Activated T-helper 9 cell treated with anti-CD3 and anti-CD28 coated beads, Interleukin-2, amount 50 U/mL, for 16 hours (primary cell): ENCODE data around the gene HIPK2.

Experiments used
- DNase-seq: peaks from one replicate; pipeline ENCODE4 v3.0.0-alpha.2; 2020; ENCODE audit warnings: low read depth

HIPK2 gene

GRCh38 chr7:139586286-139586685, 191.5 kb downstream of the HIPK2 start:
- DNase-seq, result no peak

DNA sequence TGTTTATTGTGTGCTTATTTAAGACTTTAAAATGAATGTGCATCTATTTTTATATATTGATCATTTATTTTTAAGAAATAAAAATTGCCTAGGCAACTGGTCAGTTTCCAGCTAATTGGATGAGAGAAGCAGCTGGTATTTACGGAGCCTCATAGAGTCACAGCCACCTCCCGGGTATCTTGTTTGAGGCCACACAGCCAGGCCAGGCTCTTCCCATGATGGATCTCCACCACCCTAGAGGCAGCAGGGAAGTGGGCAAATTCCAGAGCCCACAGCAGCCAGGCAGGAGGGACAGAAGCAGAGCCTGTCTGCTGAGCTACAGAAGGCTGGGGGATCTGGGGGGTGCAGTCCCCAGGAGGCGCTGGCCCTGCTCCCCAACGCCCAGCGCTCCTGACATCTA, 192.8 kb downstream of the HIPK2 start:
- no peak for DNase-seq

- no peak for DNase-seq
These were observed 193.8 kb downstream of the HIPK2 start for GRCh38 chr7:139583826-139584553.

- no peak for DNase-seq
These were observed 195.1 kb downstream of the HIPK2 start for GRCh38 chr7:139582671-139583155.

DNA sequence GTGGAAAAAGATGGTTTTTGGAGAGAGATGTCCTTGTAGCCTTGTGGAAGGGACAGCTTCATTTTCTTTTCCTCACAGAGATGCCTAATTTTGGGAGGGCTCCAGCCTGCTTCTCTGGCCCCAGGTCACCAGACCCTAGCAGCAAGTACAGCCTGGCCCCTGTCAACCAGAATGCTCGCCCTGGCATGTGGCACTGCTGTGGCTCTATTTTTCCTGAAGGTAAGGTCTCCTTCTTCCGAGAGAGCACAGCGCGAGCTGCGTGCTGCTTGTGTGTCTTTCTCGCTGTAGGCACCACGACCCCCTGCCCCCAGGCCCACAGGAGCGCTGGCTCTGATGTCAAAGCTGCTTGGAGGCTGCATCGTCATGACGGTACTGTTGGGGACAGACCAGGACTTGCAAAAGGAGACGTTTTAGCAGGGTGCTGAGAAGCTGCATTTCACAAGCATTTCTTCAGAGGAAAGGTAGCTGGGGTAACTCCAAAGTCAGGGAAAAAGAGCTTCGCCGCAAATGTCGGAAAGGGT, 195.6 kb downstream of the HIPK2 start:
- no peak for DNase-seq

- DNase-seq, result no peak
These were observed 197.4 kb downstream of the HIPK2 start for GRCh38 chr7:139580435-139580834.

DNA sequence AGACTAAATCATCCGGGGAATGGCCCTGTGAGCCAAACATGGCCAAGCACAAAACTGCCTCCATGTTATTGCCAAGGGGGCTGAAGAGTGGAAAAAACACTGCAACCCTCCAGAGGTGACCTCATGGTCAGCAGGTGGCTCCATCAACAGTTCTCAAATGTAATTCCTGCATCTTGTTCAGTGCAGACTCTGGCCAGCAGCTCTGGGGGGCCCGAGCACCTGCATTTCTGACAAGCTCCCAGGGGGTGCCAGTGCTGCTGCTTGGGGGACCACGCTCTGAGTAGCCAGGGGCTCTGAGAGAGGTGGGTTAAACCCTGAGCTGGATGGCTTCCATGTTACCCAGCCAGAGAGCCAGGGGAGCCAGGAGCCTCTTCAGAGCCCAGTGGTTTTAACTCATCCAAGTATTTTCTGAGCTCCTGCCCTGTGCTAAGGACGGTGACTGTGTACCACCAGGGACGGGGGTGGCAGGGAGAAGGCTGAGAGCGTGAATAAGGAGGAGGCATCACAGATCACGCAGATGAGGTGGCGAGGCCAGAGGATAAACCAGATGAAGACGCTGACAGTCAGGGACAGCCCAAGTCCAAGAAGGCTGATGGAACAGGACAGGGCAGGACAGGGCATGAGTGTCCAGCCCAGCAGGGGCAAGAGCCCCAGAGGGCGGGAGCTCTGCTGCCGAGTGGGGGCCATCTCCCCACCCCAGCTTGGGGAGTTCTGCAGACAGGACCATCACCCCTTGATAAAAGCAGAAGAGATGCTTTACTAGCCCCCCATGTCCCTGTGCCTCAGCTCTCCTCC, 201.4 kb downstream of the HIPK2 start:
- DNase-seq, result no peak

- DNase-seq, result no peak
These were observed 202.5 kb downstream of the HIPK2 start for GRCh38 chr7:139575338-139575680.

GRCh38 chr7:139574618-139575337, 203.0 kb downstream of the HIPK2 start:
- no peak for DNase-seq

DNA sequence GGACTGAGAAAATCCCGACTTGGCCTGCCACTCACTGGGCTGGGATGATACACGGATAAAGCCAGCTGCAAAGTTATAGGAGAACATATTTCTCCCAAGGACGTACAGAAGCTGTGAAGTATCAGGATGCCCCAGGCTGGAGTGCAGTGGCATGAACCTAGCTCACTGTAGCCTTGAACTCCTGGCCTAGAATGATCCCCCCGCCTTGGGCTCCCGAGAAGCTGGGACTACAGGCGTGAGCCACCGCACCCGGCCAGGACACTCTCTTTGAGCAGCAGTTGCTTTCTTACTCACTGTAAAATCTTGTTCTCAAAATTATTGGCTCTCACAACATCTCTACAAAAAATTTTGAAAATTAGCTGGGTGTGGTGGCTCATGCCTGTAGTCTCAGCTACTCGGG, 203.9 kb downstream of the HIPK2 start:
- DNase-seq, result no peak

DNA sequence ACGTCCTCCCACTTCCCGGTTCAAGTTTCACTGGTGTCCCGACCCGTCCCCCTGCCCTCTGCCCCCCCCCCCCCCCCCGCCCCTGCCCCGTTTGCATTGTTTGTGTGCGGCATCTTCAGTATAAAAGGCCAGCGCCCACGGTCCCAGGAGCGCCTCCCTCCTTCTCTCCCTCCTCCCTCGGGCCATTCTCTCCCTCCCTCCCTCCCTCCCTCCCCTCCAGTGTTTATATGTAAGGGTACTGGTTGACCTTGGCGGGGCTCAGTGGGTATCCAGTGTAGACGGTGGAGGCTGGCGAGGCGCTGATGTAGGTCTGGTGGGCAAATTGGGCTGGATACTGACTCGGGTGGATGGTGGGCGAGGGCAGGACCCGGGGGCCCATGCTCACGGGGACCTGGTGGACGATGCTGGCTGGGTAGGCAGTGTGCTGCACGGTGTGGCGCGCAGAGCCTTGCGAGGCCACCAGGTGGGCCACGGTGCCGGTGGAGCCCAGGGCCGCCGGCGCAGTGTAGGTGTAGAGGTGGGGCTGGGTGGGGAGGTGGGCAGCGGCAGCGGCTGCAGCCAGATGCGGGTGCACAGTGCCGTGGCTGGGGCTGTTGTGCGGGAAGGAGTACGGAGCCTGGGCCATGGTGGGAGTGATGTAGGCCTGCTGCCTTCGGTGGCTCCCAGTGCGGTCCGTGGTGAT, 205.0 kb downstream of the HIPK2 start:
- DNase-seq, result no peak

GRCh38 chr7:139572071-139572470, 205.7 kb downstream of the HIPK2 start:
- no peak for DNase-seq

GRCh38 chr7:139571651-139572050, 206.1 kb downstream of the HIPK2 start:
- DNase-seq, result no peak

DNA sequence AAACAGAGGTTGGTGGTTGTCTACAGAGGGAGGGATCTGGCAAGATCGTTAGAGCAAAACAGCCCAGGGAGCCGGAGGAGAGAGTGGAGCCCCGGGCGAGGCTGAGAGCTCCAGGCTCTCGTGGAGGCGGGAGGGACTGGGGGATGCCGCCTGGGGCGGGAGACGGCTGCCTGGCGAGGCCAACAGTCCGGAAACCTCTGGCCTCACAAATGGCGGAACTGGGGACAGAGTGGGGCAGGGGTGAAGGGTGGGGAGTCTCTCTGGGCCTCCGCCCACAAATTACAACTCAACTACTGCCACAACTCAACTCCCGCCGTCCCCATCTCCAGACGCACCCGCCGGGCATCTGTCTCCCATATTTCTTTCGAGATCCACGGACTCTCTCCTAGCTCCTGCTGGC, 206.6 kb downstream of the HIPK2 start:
- DNase-seq, result no peak

GRCh38 chr7:139570626-139571025, 207.2 kb downstream of the HIPK2 start:
- no peak for DNase-seq

DNA sequence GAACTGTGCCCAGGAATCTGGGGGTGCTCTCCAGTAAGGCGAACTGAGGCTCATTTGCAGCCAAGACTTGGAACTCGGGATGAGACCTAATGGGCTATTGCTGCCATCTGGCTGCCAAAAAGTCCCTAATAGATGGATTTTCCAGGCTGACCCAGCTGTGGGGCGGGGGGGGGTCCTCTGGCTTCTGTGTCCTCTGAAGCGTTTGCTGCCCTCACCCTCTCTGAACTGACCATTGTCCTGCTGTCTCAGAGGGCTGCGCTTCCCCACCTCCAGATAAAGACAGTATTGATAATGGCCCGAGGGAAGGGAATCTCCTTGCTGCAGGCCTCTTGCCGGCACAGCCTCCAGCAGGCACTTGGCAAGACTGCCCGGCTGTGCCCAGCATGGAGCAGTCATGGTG, 207.7 kb downstream of the HIPK2 start:
- DNase-seq, result no peak

GRCh38 chr7:139568813-139569490, 208.8 kb downstream of the HIPK2 start:
- DNase-seq, result no peak

DNA sequence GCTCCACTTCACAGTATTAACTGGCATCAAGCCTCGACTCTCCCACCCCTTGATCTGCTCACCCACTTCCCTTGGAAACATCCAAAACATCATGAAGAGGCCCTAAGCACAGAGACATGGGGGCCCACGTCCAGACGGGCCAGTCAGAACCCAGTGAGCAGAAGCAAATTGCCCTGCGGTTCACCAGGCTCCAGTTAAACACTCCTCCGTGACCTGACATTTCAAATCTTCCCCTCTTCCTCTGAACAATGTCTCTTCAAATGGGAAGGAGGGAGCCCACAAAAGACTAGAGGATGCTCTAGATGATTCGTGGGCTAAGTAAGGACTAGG, 209.5 kb downstream of the HIPK2 start:
- DNase-seq, result no peak

GRCh38 chr7:139567647-139568345, 210.0 kb downstream of the HIPK2 start:
- DNase-seq, result no peak

- DNase-seq, result no peak
These were observed 210.8 kb downstream of the HIPK2 start for GRCh38 chr7:139566736-139567646.
